Measurements from ENCODE around the gene IRAK4. TPM values are rescaled to one million over a fixed set of nuclear protein-coding genes. Genes with fewer than 3 reads are reported as not detected.
"Not testable (repeated sequence)": the region's sequence is repeated elsewhere in the genome, so short reads cannot be mapped to it uniquely, and the experiment has no call there.

Gene IRAK4
- total RNA-seq, 4 donors from 2014 or later: 6.1 to 30.6 (median 26.4) TPM

GRCh38 chr12:43740511-43741100, 18.1 kb upstream of the IRAK4 start:
- Histone ChIP-seq H3K36me3 (no peaks in the 10 kb centered on the region), H3K27me3 (no peaks in the 10 kb centered on the region), H3K9me3 (no peaks in the 10 kb centered on the region), H3K27ac (no peak overlapping the region), H3K4me1 (no peaks in the 10 kb centered on the region), H3K4me3 (no peak overlapping the region)
- intact Hi-C loops (cut with DNase I; ENCODE audit: low total_unique reads): no loop called here
- TF ChIP-seq POLR2A (IDR thresholded peaks at IDR 0.05) (no peak), CTCF (IDR thresholded peaks at IDR 0.05) (no peak)
- DNase-seq: no peak

- TF ChIP-seq CTCF (IDR thresholded peaks at IDR 0.05) (no peak), POLR2A (IDR thresholded peaks at IDR 0.05) (no peak)
- H3K4me1 ChIP-seq: no peaks in the 10 kb centered on the region
- H3K27me3 ChIP-seq: no peaks in the 10 kb centered on the region
- no peak for DNase-seq
- no peak overlapping the region for H3K4me3 ChIP-seq
- H3K9me3 ChIP-seq: no peaks in the 10 kb centered on the region
- no peaks in the 10 kb centered on the region for H3K36me3 ChIP-seq
- no peak overlapping the region for H3K27ac ChIP-seq
- intact Hi-C loops (cut with DNase I; ENCODE audit: low total_unique reads): no loop called here
Measured at GRCh38 chr12:43742106-43742505, 16.6 kb upstream of the IRAK4 start.

- Histone ChIP-seq H3K4me1 (no peaks in the 10 kb centered on the region), H3K27ac (no peak overlapping the region), H3K4me3 (no peak overlapping the region), H3K9me3 (no peaks in the 10 kb centered on the region), H3K27me3 (no peaks in the 10 kb centered on the region), H3K36me3 (no peaks in the 10 kb centered on the region)
- TF ChIP-seq POLR2A (IDR thresholded peaks at IDR 0.05): no peak
- TF ChIP-seq CTCF (IDR thresholded peaks at IDR 0.05): no peak
- DNase-seq: no peak
- intact Hi-C loops (cut with DNase I; ENCODE audit: low total_unique reads): no loop called here
Measured at GRCh38 chr12:43744826-43745225, 13.9 kb upstream of the IRAK4 start.

GRCh38 chr12:43749016-43749415, 9.7 kb upstream of the IRAK4 start:
- no peaks in the 10 kb centered on the region for H3K9me3 ChIP-seq
- no peaks in the 10 kb centered on the region for H3K36me3 ChIP-seq
- intact Hi-C loops (cut with DNase I; ENCODE audit: low total_unique reads): no loop called here
- DNase-seq: no peak
- H3K27ac ChIP-seq: no peak overlapping the region
- H3K4me1 ChIP-seq: no peaks in the 10 kb centered on the region
- TF ChIP-seq CTCF (IDR thresholded peaks at IDR 0.05) (no peak), POLR2A (IDR thresholded peaks at IDR 0.05) (no peak)
- H3K27me3 ChIP-seq: no peaks in the 10 kb centered on the region
- no peak overlapping the region for H3K4me3 ChIP-seq

- H3K27me3 ChIP-seq: no peaks in the 10 kb centered on the region
- H3K9me3 ChIP-seq: no peaks in the 10 kb centered on the region
- no peaks in the 10 kb centered on the region for H3K4me1 ChIP-seq
- no peak overlapping the region for H3K4me3 ChIP-seq
- no peak overlapping the region for H3K27ac ChIP-seq
- intact Hi-C loops (cut with DNase I; ENCODE audit: low total_unique reads): no loop called here
- H3K36me3 ChIP-seq: no peaks in the 10 kb centered on the region
- no peak for TF ChIP-seq POLR2A (IDR thresholded peaks at IDR 0.05)
- TF ChIP-seq CTCF (IDR thresholded peaks at IDR 0.05): no peak
- DNase-seq: no peak
Measured at GRCh38 chr12:43750814-43751213, 7.9 kb upstream of the IRAK4 start.

GRCh38 chr12:43751360-43751759, 7.4 kb upstream of the IRAK4 start:
- H3K4me1 ChIP-seq; H3K27ac ChIP-seq; DNase-seq; H3K4me3 ChIP-seq; H3K36me3 ChIP-seq; H3K9me3 ChIP-seq; H3K27me3 ChIP-seq; intact Hi-C loops (cut with DNase I; ENCODE audit: low total_unique reads): not testable (repeated sequence)

All from uterus (tissue), 4 donors.